WTC11 (cell line): Measurements from ENCODE around the gene RHBG. TPM values are rescaled to one million over a fixed set of nuclear protein-coding genes. Genes with fewer than 3 reads are reported as not detected.

Source experiments
- ARID4B ChIP-seq: sonication (generic); formaldehyde crosslinking; IDR thresholded peaks from 2 replicates; pipeline ENCODE4 v1.8.0; 2023; ENCODE audit warnings: missing genetic modification reagents, mild to moderate bottlenecking, borderline replicate concordance
- ATF6 ChIP-seq: sonication (generic); formaldehyde crosslinking; IDR thresholded peaks from 2 replicates; pipeline ENCODE4 v1.8.1; 2023; ENCODE audit warnings: mild to moderate bottlenecking, missing genetic modification reagents
- E2F1 ChIP-seq: sonication (generic); formaldehyde crosslinking; IDR thresholded peaks from 2 replicates; pipeline ENCODE4 v1.8.0; 2022; ENCODE audit warnings: mild to moderate bottlenecking, missing genetic modification reagents
- E2F4 ChIP-seq: sonication (generic); formaldehyde crosslinking; IDR thresholded peaks from 2 replicates; pipeline ENCODE4 v1.8.1; 2022; ENCODE audit warnings: low read depth, mild to moderate bottlenecking, moderate library complexity, missing genetic modification reagents, borderline replicate concordance
- E2F5 ChIP-seq: sonication (generic); formaldehyde crosslinking; IDR thresholded peaks from 2 replicates; pipeline ENCODE4 v1.8.1; 2022; ENCODE audit warnings: mild to moderate bottlenecking, moderate library complexity, missing genetic modification reagents
- ELF4 ChIP-seq: sonication (generic); formaldehyde crosslinking; IDR thresholded peaks from 2 replicates; pipeline ENCODE4 v1.8.1; 2022; ENCODE audit warnings: low read depth, mild to moderate bottlenecking, moderate library complexity, missing genetic modification reagents
- HMGXB4 ChIP-seq: sonication (generic); formaldehyde crosslinking; IDR thresholded peaks from 2 replicates; pipeline ENCODE4 v1.8.1; 2023; ENCODE audit warnings: mild to moderate bottlenecking, moderate library complexity, missing genetic modification reagents
- IRF1 ChIP-seq: sonication (generic); formaldehyde crosslinking; IDR thresholded peaks from 2 replicates; pipeline ENCODE4 v1.8.0; 2023; ENCODE audit warnings: missing genetic modification reagents
- NFATC4 ChIP-seq: fragments of 250-450 bp; sonication (Bioruptor Pico); IDR thresholded peaks from 2 replicates; pipeline ENCODE4 v1.9.0; 2021; ENCODE audit warnings: mild to moderate bottlenecking
- NFYB ChIP-seq: sonication (generic); formaldehyde crosslinking; conservative IDR thresholded peaks from 2 replicates; pipeline ENCODE4 v1.8.0; 2022; ENCODE audit warnings: low read depth, missing genetic modification reagents
- PRDM15 ChIP-seq: sonication (generic); formaldehyde crosslinking; IDR thresholded peaks from 2 replicates; pipeline ENCODE4 v1.8.0; 2022; ENCODE audit warnings: missing genetic modification reagents
- SMAD3 ChIP-seq: sonication (generic); formaldehyde crosslinking; IDR thresholded peaks from 2 replicates; pipeline ENCODE4 v1.8.0; 2022; ENCODE audit warnings: missing genetic modification reagents, mild to moderate bottlenecking, borderline replicate concordance
- TEAD1 ChIP-seq: sonication (generic); formaldehyde crosslinking; IDR thresholded peaks from 2 replicates; pipeline ENCODE4 v1.8.0; 2022; ENCODE audit warnings: mild to moderate bottlenecking, missing genetic modification reagents
- USF1 ChIP-seq: sonication (generic); formaldehyde crosslinking; IDR thresholded peaks from 2 replicates; pipeline ENCODE4 v1.8.0; 2022; ENCODE audit warnings: mild to moderate bottlenecking, missing genetic modification reagents
- ZNF121 ChIP-seq: sonication (generic); formaldehyde crosslinking; IDR thresholded peaks from 2 replicates; pipeline ENCODE4 v1.8.0; 2023; ENCODE audit warnings: missing genetic modification reagents
- ZNF396 ChIP-seq: fragments of 250-450 bp; sonication (Bioruptor Pico); IDR thresholded peaks from 2 replicates; pipeline ENCODE4 v1.8.0; 2021; ENCODE audit warnings: mild to moderate bottlenecking, moderate library complexity, borderline replicate concordance
- ZNF416 ChIP-seq: fragments of 250-450 bp; sonication (Bioruptor Pico); IDR thresholded peaks from 2 replicates; pipeline ENCODE4 v1.9.0; 2021; ENCODE audit warnings: mild to moderate bottlenecking, inconsistent platforms
- total RNA-seq: library from RNA; stranded (reverse); gene quantifications from 3 replicates; pipeline ENCODE4 v1.2.3, GENCODE V29; 2021

RHBG gene
- total RNA-seq, 1 experiment from 2014 or later, result 1.9 TPM

- TF ChIP-seq HMGXB4 (CRISPR knock-in tag) (peak; percentile 76; the same call in 1 of the 2 replicates), IRF1 (CRISPR knock-in tag) (0 out of 2 replicates have a peak, but pooled peaks have one; percentile 58), ARID4B (CRISPR knock-in tag) (peak; percentile 41; the same call in 1 of the 2 replicates), ATF6 (CRISPR knock-in tag) (no peak), E2F1 (CRISPR knock-in tag) (0 out of 2 replicates have a peak, but pooled peaks have one; percentile 82), ZNF396 (no peak), ELF4 (CRISPR knock-in tag) (no peak), TEAD1 (CRISPR knock-in tag) (0 out of 2 replicates have a peak, but pooled peaks have one; percentile 76), PRDM15 (peak; percentile 99), E2F5 (peak; percentile 84), SMAD3 (CRISPR knock-in tag) (peak; percentile 72; the same call in 1 of the 2 replicates), ZNF121 (CRISPR knock-in tag) (peak; percentile 55; the same call in 1 of the 2 replicates), ZNF416 (CRISPR knock-in tag) (no peak), E2F4 (no peak), NFYB (peak; percentile 63), NFATC4 (0 out of 2 replicates have a peak, but pooled peaks have one; percentile 35), USF1 (no peak)
These were observed 52.3 kb downstream of the RHBG start (continued) for GRCh38 chr1:156421062-156421938.
